ENCODE results near the gene CCDC200.
"Not testable (repeated sequence)": the region's sequence is repeated elsewhere in the genome, so short reads cannot be mapped to it uniquely, and the experiment has no call there.

CCDC200 gene

GRCh38 chr17:43228020-43228782 lies at the start of gene CCDC200:
Gene CCDC200, minus strand, starts transcription at chr17:43228623. Its CDS starts 69 bp downstream, at chr17:43228554.
- in situ Hi-C loops (cut with MboI; ENCODE audit: low sequenced_read_pairs) = loop anchor here (10.0 kb wide), 1 partner anchor 53 kb away; the partner anchor contains the start of gene NBR1

GRCh38 chr17:43272914-43273313 lies 44.5 kb upstream of the CCDC200 start:
- in situ Hi-C loops (cut with MboI; ENCODE audit: low sequenced_read_pairs) = not testable (repeated sequence)

GRCh38 chr17:43272483-43272882 lies 44.1 kb upstream of the CCDC200 start:
- in situ Hi-C loops (cut with MboI; ENCODE audit: low sequenced_read_pairs) = not testable (repeated sequence)

GRCh38 chr17:43270552-43271504 lies 42.4 kb upstream of the CCDC200 start:
- in situ Hi-C loops (cut with MboI; ENCODE audit: low sequenced_read_pairs) = not testable (repeated sequence)

GRCh38 chr17:43246456-43246855 lies 18.0 kb upstream of the CCDC200 start:
- in situ Hi-C loops (cut with MboI; ENCODE audit: low sequenced_read_pairs) = not testable (repeated sequence)

GRCh38 chr17:43240596-43241352 lies 12.4 kb upstream of the CCDC200 start:
- in situ Hi-C loops (cut with MboI; ENCODE audit: low sequenced_read_pairs) = not testable (repeated sequence)

- in situ Hi-C loops (cut with MboI; ENCODE audit: low sequenced_read_pairs) = not testable (repeated sequence)
Measured at GRCh38 chr17:43239597-43239996, 11.2 kb upstream of the CCDC200 start.

GRCh38 chr17:43233877-43234276 lies 5.5 kb upstream of the CCDC200 start, which contains the start of gene RNU2-1:
Gene RNU2-1, minus strand, starts transcription at chr17:43233977.
- in situ Hi-C loops (cut with MboI; ENCODE audit: low sequenced_read_pairs) = not testable (repeated sequence)

GRCh38 chr17:43233263-43233662 lies 4.8 kb upstream of the CCDC200 start:
- in situ Hi-C loops (cut with MboI; ENCODE audit: low sequenced_read_pairs) = not testable (repeated sequence)

GRCh38 chr17:43232021-43232699 lies 3.7 kb upstream of the CCDC200 start:
- in situ Hi-C loops (cut with MboI; ENCODE audit: low sequenced_read_pairs) = not testable (repeated sequence)

GRCh38 chr17:43231205-43232020 lies 3.0 kb upstream of the CCDC200 start:
- in situ Hi-C loops (cut with MboI; ENCODE audit: low sequenced_read_pairs) = not testable (repeated sequence)

GRCh38 chr17:43226393-43226792 lies 2.0 kb downstream of the CCDC200 start:
- in situ Hi-C loops (cut with MboI; ENCODE audit: low sequenced_read_pairs) = loop anchor here (10.0 kb wide), 1 partner anchor 52 kb away; the partner anchor contains the start of gene NBR1

GRCh38 chr17:43224146-43224705 lies 4.2 kb downstream of the CCDC200 start:
- in situ Hi-C loops (cut with MboI; ENCODE audit: low sequenced_read_pairs) = loop anchor here (10.0 to 25.0 kb wide), 2 partner anchors 49 to 88 kb away; partner anchors contain the start of gene NBR1

- in situ Hi-C loops (cut with MboI; ENCODE audit: low sequenced_read_pairs) = loop anchor here (10.0 to 25.0 kb wide), 2 partner anchors 46 to 92 kb away; partner anchors contain the start of gene NBR1
Measured at GRCh38 chr17:43220511-43221125, 7.8 kb downstream of the CCDC200 start.

GRCh38 chr17:43219746-43220380 lies 8.6 kb downstream of the CCDC200 start:
- in situ Hi-C loops (cut with MboI; ENCODE audit: low sequenced_read_pairs) = loop anchor here (10.0 to 25.0 kb wide), 2 partner anchors 45 to 92 kb away; partner anchors contain the start of gene NBR1

GRCh38 chr17:43219001-43219400 lies 9.4 kb downstream of the CCDC200 start:
- in situ Hi-C loops (cut with MboI; ENCODE audit: low sequenced_read_pairs) = loop anchor here (25.0 kb wide), 1 partner anchor 93 kb away; no protein-coding TSS in a partner anchor

GRCh38 chr17:43217614-43218087 lies 10.8 kb downstream of the CCDC200 start:
- in situ Hi-C loops (cut with MboI; ENCODE audit: low sequenced_read_pairs) = loop anchor here (25.0 kb wide), 1 partner anchor 95 kb away; no protein-coding TSS in a partner anchor
